ENCODE results near the gene NDUFA8.

- TF ChIP-seq, protein P1, sequence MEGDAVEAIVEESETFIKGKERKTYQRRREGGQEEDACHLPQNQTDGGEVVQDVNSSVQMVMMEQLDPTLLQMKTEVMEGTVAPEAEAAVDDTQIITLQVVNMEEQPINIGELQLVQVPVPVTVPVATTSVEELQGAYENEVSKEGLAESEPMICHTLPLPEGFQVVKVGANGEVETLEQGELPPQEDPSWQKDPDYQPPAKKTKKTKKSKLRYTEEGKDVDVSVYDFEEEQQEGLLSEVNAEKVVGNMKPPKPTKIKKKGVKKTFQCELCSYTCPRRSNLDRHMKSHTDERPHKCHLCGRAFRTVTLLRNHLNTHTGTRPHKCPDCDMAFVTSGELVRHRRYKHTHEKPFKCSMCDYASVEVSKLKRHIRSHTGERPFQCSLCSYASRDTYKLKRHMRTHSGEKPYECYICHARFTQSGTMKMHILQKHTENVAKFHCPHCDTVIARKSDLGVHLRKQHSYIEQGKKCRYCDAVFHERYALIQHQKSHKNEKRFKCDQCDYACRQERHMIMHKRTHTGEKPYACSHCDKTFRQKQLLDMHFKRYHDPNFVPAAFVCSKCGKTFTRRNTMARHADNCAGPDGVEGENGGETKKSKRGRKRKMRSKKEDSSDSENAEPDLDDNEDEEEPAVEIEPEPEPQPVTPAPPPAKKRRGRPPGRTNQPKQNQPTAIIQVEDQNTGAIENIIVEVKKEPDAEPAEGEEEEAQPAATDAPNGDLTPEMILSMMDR (conservative IDR thresholded peaks at IDR 0.05) = no peak
- no peak for TF ChIP-seq EZH2 (IDR thresholded peaks at IDR 0.05; ENCODE audit: low read depth)
Observed at GRCh38 chr9:122127396-122127798, 32.2 kb downstream of the NDUFA8 start.

All from PC-9 (cell line).